ENCODE measurements around the gene PCDHB6. TPM values are rescaled to one million over a fixed set of nuclear protein-coding genes. Genes with fewer than 3 reads are reported as not detected.
A peak's percentile ranks its signal among the peaks of the same experiment; 100 is the strongest.
"Not testable (repeated sequence)": the region's sequence is repeated elsewhere in the genome, so short reads cannot be mapped to it uniquely, and the experiment has no call there.

The PCDHB6 gene
- total RNA-seq, 1 experiment from 2014 or later = 1.9 TPM

GRCh38 chr5:141121563-141121962, 28.3 kb upstream of the PCDHB6 start, which contains the start of gene PCDHB4:
Gene PCDHB4, plus strand, starts transcription at chr5:141121818. Its CDS starts 181 bp downstream, at chr5:141121999.
- CTCF ChIA-PET = no interaction called here
- Histone ChIP-seq H3K9me3 (ENCODE audit: control insufficient read depth, insufficient read depth, low read depth, low read length) (no peaks in the 10 kb centered on the region), H3K36me3 (ENCODE audit: control insufficient read depth, insufficient read depth, low read length) (no peaks in the 10 kb centered on the region), H3K27ac (ENCODE audit: low read length) (no peak within 1 kb of the TSS), H3K4me3 (ENCODE audit: low read depth in 2 of 2, low read length in 2 of 2) (no peak within 1 kb of the TSS), H3K4me1 (ENCODE audit: control insufficient read depth, insufficient read depth, low read length) (no peaks in the 10 kb centered on the region), H3K27me3 (ENCODE audit: control insufficient read depth, insufficient read depth, low read length) (no peaks in the 10 kb centered on the region)
- intact Hi-C loops (cut with micrococcal nuclease; ENCODE audit: unreplicated experiment) = no loop called here
- in situ Hi-C loops (cut with HindIII; ENCODE audit: low pct_unique_long_range_greater_than_20kb, low sequenced_read_pairs) = no loop called here
- POLR2A ChIA-PET = no interaction called here
- no TSS peak for BruUV-seq (replicated peaks)
- TF ChIP-seq POLR2AphosphoS5 (IDR thresholded peaks at IDR 0.05; ENCODE audit: low read depth, low read length) (no peak), TCF7L2 (IDR thresholded peaks at IDR 0.05; ENCODE audit: low read depth, low read length) (no peak), REST (IDR thresholded peaks at IDR 0.05; ENCODE audit: insufficient read depth in 1 of 2, low read depth in 2 of 2, low read length in 1 of 2) (no peak), SIN3A (IDR thresholded peaks at IDR 0.05; ENCODE audit: borderline replicate concordance, insufficient read depth, low read depth, low read length) (no peak), CTCF (IDR thresholded peaks at IDR 0.05) (peak; percentile 18; the same call in 1 of the 2 replicates)
- ATAC-seq (no peak), DNase-seq (ENCODE audit: low read depth, low spot score) (no peak)

GRCh38 chr5:141121985-141122384, 27.9 kb upstream of the PCDHB6 start:
- H3K4me3 ChIP-seq (ENCODE audit: low read depth in 2 of 2, low read length in 2 of 2) = no peak overlapping the region
- no TSS peak for BruUV-seq (replicated peaks)
- no peaks in the 10 kb centered on the region for H3K9me3 ChIP-seq (ENCODE audit: control insufficient read depth, insufficient read depth, low read depth, low read length)
- ATAC-seq = no peak
- no peaks in the 10 kb centered on the region for H3K27me3 ChIP-seq (ENCODE audit: control insufficient read depth, insufficient read depth, low read length)
- no peaks in the 10 kb centered on the region for H3K4me1 ChIP-seq (ENCODE audit: control insufficient read depth, insufficient read depth, low read length)
- no peak overlapping the region for H3K27ac ChIP-seq (ENCODE audit: low read length)
- ChIA-PET CTCF (no interaction called here), POLR2A (no interaction called here)
- no peaks in the 10 kb centered on the region for H3K36me3 ChIP-seq (ENCODE audit: control insufficient read depth, insufficient read depth, low read length)
- TF ChIP-seq TCF7L2 (IDR thresholded peaks at IDR 0.05; ENCODE audit: low read depth, low read length) = no peak
- TF ChIP-seq SIN3A (IDR thresholded peaks at IDR 0.05; ENCODE audit: borderline replicate concordance, insufficient read depth, low read depth, low read length) = no peak
- no peak for TF ChIP-seq CTCF (IDR thresholded peaks at IDR 0.05)
- TF ChIP-seq POLR2AphosphoS5 (IDR thresholded peaks at IDR 0.05; ENCODE audit: low read depth, low read length) = no peak
- no peak for TF ChIP-seq REST (IDR thresholded peaks at IDR 0.05; ENCODE audit: insufficient read depth in 1 of 2, low read depth in 2 of 2, low read length in 1 of 2)
- in situ Hi-C loops (cut with HindIII; ENCODE audit: low pct_unique_long_range_greater_than_20kb, low sequenced_read_pairs) (no loop called here), intact Hi-C loops (cut with micrococcal nuclease; ENCODE audit: unreplicated experiment) (no loop called here)
- DNase-seq (ENCODE audit: low read depth, low spot score) = no peak

- intact Hi-C loops (cut with micrococcal nuclease; ENCODE audit: unreplicated experiment); H3K9me3 ChIP-seq (ENCODE audit: control insufficient read depth, insufficient read depth, low read depth, low read length); POLR2A ChIA-PET; H3K27ac ChIP-seq (ENCODE audit: low read length); H3K36me3 ChIP-seq (ENCODE audit: control insufficient read depth, insufficient read depth, low read length); BruUV-seq (replicated peaks); H3K27me3 ChIP-seq (ENCODE audit: control insufficient read depth, insufficient read depth, low read length); in situ Hi-C loops (cut with HindIII; ENCODE audit: low pct_unique_long_range_greater_than_20kb, low sequenced_read_pairs); H3K4me3 ChIP-seq (ENCODE audit: low read depth in 2 of 2, low read length in 2 of 2); DNase-seq (ENCODE audit: low read depth, low spot score); CTCF ChIA-PET; H3K4me1 ChIP-seq (ENCODE audit: control insufficient read depth, insufficient read depth, low read length); ATAC-seq: not testable (repeated sequence)
These were observed 26.3 kb upstream of the PCDHB6 start for GRCh38 chr5:141123396-141124135.

Data from Panc1 (cell line).